ENCODE measurements around the gene ATP5F1C.

ATP5F1C gene

DNA sequence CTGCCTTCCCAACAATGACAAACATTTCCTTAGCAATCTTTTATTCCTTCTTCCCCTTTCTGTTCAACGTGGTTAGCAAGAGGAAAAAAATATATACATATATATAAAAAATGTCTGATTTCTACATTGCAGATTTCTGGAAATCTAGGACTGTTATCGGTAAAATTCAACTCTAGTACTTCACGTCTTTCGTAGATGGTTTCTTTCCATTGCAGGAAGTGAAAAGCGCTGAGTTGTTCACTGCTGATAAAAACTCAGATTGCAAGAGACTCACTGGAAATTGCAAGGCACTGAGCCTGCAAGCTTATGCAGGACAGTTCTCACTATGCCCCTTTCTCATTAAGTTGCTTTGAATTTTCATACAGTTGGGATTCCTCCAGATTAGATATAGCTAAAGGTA is 24.0 kb upstream of the ATP5F1C start:
- Histone ChIP-seq H3K79me2 (ENCODE audit: insufficient read depth, low read depth) (no peaks in the 10 kb centered on the region), H3K4me3 (IDR thresholded peaks at IDR 0.05; ENCODE audit: insufficient read depth, low read depth, low read length) (no peak overlapping the region), H3K27ac (no peak overlapping the region), H3K27me3 (ENCODE audit: insufficient read depth, low read depth) (no peaks in the 10 kb centered on the region), H3K4me2 (no peak overlapping the region), H3K4me1 (ENCODE audit: low read depth, poor library complexity, severe bottlenecking) (no peaks in the 10 kb centered on the region), H2AFZ (ENCODE audit: low read depth) (no peak overlapping the region), H3K9ac (no peak overlapping the region), H4K20me1 (ENCODE audit: insufficient read depth) (no peaks in the 10 kb centered on the region), H3K36me3 (ENCODE audit: insufficient read depth) (peaks cover 20% of the 10 kb centered on the region; the same call in 1 of the 2 replicates)
- TF ChIP-seq, protein P1, sequence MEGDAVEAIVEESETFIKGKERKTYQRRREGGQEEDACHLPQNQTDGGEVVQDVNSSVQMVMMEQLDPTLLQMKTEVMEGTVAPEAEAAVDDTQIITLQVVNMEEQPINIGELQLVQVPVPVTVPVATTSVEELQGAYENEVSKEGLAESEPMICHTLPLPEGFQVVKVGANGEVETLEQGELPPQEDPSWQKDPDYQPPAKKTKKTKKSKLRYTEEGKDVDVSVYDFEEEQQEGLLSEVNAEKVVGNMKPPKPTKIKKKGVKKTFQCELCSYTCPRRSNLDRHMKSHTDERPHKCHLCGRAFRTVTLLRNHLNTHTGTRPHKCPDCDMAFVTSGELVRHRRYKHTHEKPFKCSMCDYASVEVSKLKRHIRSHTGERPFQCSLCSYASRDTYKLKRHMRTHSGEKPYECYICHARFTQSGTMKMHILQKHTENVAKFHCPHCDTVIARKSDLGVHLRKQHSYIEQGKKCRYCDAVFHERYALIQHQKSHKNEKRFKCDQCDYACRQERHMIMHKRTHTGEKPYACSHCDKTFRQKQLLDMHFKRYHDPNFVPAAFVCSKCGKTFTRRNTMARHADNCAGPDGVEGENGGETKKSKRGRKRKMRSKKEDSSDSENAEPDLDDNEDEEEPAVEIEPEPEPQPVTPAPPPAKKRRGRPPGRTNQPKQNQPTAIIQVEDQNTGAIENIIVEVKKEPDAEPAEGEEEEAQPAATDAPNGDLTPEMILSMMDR (conservative IDR thresholded peaks at IDR 0.05; ENCODE audit: low read depth, low read length), result no peak

DNA sequence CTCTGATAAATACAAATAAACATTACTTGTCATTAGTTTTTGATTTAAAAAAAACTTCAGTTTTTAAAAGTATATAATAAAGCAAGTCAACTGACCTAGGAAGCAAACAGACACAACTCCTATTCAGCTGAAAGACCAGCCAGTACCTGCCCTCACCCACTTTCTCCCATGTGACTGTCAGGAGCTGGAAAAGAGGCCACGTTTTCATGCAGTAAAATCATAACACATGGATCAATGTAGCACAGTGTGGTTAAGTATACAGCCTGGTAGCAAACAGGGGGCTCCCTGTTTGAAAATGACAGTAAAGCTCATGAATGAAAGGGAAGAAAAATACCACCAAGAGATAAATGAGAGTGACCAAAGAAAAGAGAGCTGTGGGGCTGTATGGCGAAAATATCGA is 21.7 kb upstream of the ATP5F1C start:
- H3K9ac ChIP-seq, result no peak overlapping the region
- no peak overlapping the region for H3K4me2 ChIP-seq
- no peak overlapping the region for H3K27ac ChIP-seq
- no peak overlapping the region for H3K4me3 ChIP-seq (IDR thresholded peaks at IDR 0.05; ENCODE audit: insufficient read depth, low read depth, low read length)
- no peaks in the 10 kb centered on the region for H4K20me1 ChIP-seq (ENCODE audit: insufficient read depth)
- H3K36me3 ChIP-seq (ENCODE audit: insufficient read depth), result peaks cover 19% of the 10 kb centered on the region; the same call in 1 of the 2 replicates
- H2AFZ ChIP-seq (ENCODE audit: low read depth), result no peak overlapping the region
- H3K27me3 ChIP-seq (ENCODE audit: insufficient read depth, low read depth), result no peaks in the 10 kb centered on the region
- no peaks in the 10 kb centered on the region for H3K79me2 ChIP-seq (ENCODE audit: insufficient read depth, low read depth)
- TF ChIP-seq, protein P1 (conservative IDR thresholded peaks at IDR 0.05; ENCODE audit: low read depth, low read length), result no peak
- H3K4me1 ChIP-seq (ENCODE audit: low read depth, poor library complexity, severe bottlenecking), result no peaks in the 10 kb centered on the region

DNA sequence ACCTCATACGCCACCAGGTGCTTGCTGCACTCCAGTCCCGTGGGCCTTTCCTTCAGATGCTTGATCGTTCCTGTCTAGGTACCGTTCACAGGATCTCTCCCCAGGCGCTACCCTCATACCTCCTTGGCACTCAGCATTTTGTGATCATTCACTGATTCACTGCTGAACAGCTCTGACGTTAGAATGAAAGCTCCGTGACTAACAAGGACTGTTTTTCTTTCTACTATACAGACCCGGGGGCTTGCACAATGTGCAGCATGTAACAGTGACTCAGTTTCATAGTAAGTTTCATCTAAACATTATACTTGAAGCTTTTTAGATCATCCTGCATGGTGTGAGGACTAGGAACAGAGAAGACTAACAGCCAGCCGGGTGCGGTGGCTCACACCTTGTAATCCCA is 20.8 kb upstream of the ATP5F1C start:
- Histone ChIP-seq H4K20me1 (ENCODE audit: insufficient read depth) (no peaks in the 10 kb centered on the region), H3K79me2 (ENCODE audit: insufficient read depth, low read depth) (no peaks in the 10 kb centered on the region), H2AFZ (ENCODE audit: low read depth) (no peak overlapping the region), H3K27me3 (ENCODE audit: insufficient read depth, low read depth) (no peaks in the 10 kb centered on the region), H3K4me3 (IDR thresholded peaks at IDR 0.05; ENCODE audit: insufficient read depth, low read depth, low read length) (no peak overlapping the region), H3K36me3 (ENCODE audit: insufficient read depth) (peaks cover 11% of the 10 kb centered on the region; the same call in 1 of the 2 replicates), H3K4me1 (ENCODE audit: low read depth, poor library complexity, severe bottlenecking) (no peaks in the 10 kb centered on the region), H3K27ac (no peak overlapping the region), H3K9ac (no peak overlapping the region), H3K4me2 (no peak overlapping the region)
- TF ChIP-seq, protein P1 (conservative IDR thresholded peaks at IDR 0.05; ENCODE audit: low read depth, low read length), result no peak

DNA sequence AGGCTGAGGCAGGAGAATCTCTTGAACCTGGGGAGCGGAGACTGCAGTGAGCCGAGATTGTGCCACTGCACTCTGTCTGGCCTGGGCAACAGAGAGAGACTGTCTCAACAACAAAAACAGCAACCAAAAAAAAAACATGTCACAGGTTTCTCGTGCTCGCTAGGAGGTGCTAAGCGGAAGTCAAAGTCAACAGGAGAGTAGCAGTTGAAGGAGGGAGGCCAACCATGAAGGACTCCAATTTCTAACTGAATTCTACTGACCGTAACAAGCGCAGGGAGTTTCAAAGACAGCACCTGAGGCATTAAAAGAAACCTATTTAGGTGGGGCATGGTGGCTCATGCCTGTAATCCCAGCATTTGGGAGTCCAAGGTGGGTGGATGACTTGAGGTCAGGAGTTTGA is 19.6 kb upstream of the ATP5F1C start:
- Histone ChIP-seq H3K36me3 (ENCODE audit: insufficient read depth) (peaks cover 5% of the 10 kb centered on the region; the same call in 1 of the 2 replicates), H3K9ac (no peak overlapping the region), H3K4me3 (IDR thresholded peaks at IDR 0.05; ENCODE audit: insufficient read depth, low read depth, low read length) (no peak overlapping the region), H3K27ac (no peak overlapping the region), H3K4me2 (no peak overlapping the region), H4K20me1 (ENCODE audit: insufficient read depth) (no peaks in the 10 kb centered on the region), H3K4me1 (ENCODE audit: low read depth, poor library complexity, severe bottlenecking) (no peaks in the 10 kb centered on the region), H2AFZ (ENCODE audit: low read depth) (no peak overlapping the region), H3K27me3 (ENCODE audit: insufficient read depth, low read depth) (no peaks in the 10 kb centered on the region), H3K79me2 (ENCODE audit: insufficient read depth, low read depth) (no peaks in the 10 kb centered on the region)
- TF ChIP-seq, protein P1 (conservative IDR thresholded peaks at IDR 0.05; ENCODE audit: low read depth, low read length), result no peak
